ENCODE results near the gene PPP1R16B.
A peak's percentile ranks its signal among the peaks of the same experiment; 100 is the strongest.

Gene PPP1R16B

DNA sequence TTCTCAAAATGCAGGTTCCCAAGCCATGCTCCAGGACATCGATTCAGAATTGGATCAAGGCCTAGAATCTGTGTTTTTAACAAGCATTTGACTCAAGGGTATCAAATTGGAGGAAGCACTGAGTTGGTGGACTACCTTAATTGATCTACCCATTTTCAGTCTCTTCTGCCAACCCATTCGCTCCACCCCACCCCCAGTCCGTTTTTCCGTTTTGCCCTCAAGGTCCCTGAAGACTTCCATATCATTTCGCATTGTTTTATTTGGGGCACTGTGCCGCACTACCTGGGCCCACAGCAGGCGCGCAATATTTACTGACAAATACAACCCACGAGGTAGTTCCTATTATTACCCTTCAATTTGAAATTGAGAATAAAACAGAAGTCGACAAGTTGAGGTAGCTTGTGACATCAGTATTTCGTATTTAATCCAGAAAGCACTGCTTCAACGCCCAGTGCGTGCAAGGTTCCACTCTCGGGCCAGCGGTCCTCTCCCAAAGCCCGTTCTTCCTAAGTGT lies 156.1 kb downstream of the PPP1R16B start:
- FAIRE-seq = no peak
- TF ChIP-seq TAF1 (IDR thresholded peaks at IDR 0.05; ENCODE audit: low read depth, low read length) = no peak
- no peak for TF ChIP-seq POU2F2 (IDR thresholded peaks at IDR 0.05; ENCODE audit: low read depth, low read length)
- no peak for TF ChIP-seq POLR2AphosphoS5 (IDR thresholded peaks at IDR 0.05; ENCODE audit: low read depth, low read length)
- TF ChIP-seq POLR2A (IDR thresholded peaks at IDR 0.05; ENCODE audit: low read depth, low read length) = no peak
- no peak for TF ChIP-seq PAX5 (IDR thresholded peaks at IDR 0.05; ENCODE audit: insufficient read depth, low read length, severe bottlenecking)
- no peak for DNase-seq (ENCODE audit: insufficient read length, low spot score)

GRCh38 chr20:38962044-38962927 lies 156.8 kb downstream of the PPP1R16B start, which contains the start of gene DHX35:
TSS of gene DHX35 (plus strand) at chr20:38962344. CDS start at chr20:38962368, 24 bp downstream.
- DNase-seq (ENCODE audit: insufficient read length, low spot score) (peak; percentile 97), FAIRE-seq (peak; percentile 98)
- TF ChIP-seq POLR2A (IDR thresholded peaks at IDR 0.05; ENCODE audit: low read depth, low read length) = peak; percentile 76
- peak; percentile 74; the same call in 1 of the 2 replicates for TF ChIP-seq TAF1 (IDR thresholded peaks at IDR 0.05; ENCODE audit: low read depth, low read length)
- no peak for TF ChIP-seq SPI1 (IDR thresholded peaks at IDR 0.05; ENCODE audit: low read depth, low read length)
- TF ChIP-seq PAX5 (IDR thresholded peaks at IDR 0.05; ENCODE audit: insufficient read depth, low read length, severe bottlenecking) = no peak
- peak; percentile 70; the same call in 1 of the 2 replicates for TF ChIP-seq POLR2AphosphoS5 (IDR thresholded peaks at IDR 0.05; ENCODE audit: low read depth, low read length)

GRCh38 chr20:38962928-38963401 lies 157.5 kb downstream of the PPP1R16B start:
- FAIRE-seq = no peak
- no peak for DNase-seq (ENCODE audit: insufficient read length, low spot score)
- TF ChIP-seq SPI1 (IDR thresholded peaks at IDR 0.05; ENCODE audit: low read depth, low read length) (peak; percentile 70), POLR2AphosphoS5 (IDR thresholded peaks at IDR 0.05; ENCODE audit: low read depth, low read length) (no peak)

- no peak for DNase-seq (ENCODE audit: insufficient read length, low spot score)
- FAIRE-seq = no peak
- TF ChIP-seq PAX5 (IDR thresholded peaks at IDR 0.05; ENCODE audit: insufficient read depth, low read length, severe bottlenecking) = no peak
- TF ChIP-seq POLR2A (IDR thresholded peaks at IDR 0.05; ENCODE audit: low read depth, low read length) = no peak
Measured at GRCh38 chr20:38963745-38964144, 158.2 kb downstream of the PPP1R16B start.

DNA sequence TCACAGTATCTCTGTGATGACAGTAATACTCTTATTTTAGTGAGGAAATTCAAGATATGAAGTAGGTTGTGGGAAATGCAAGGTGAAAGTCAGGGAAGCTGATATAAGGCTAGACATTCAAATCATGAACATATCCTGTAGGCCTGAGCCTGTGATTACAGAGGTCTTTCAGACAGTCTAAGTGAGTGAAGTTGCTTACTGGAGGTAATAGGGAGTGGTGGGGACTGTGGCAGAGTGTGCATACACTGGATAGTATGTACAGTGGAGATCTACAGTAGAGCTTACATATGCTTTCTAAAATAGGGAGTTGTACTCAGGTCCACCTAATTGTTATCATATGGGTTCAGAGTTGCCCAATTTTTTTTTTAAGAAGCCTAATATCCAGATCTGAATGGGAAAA lies 159.8 kb downstream of the PPP1R16B start:
- TF ChIP-seq PAX5 (IDR thresholded peaks at IDR 0.05; ENCODE audit: insufficient read depth, low read length, severe bottlenecking) (no peak), POLR2A (IDR thresholded peaks at IDR 0.05; ENCODE audit: low read depth, low read length) (no peak), POU2F2 (IDR thresholded peaks at IDR 0.05; ENCODE audit: low read depth, low read length) (no peak), POLR2AphosphoS5 (IDR thresholded peaks at IDR 0.05; ENCODE audit: low read depth, low read length) (no peak), SPI1 (IDR thresholded peaks at IDR 0.05; ENCODE audit: low read depth, low read length) (no peak), TAF1 (IDR thresholded peaks at IDR 0.05; ENCODE audit: low read depth, low read length) (no peak)
- DNase-seq (ENCODE audit: insufficient read length, low spot score) (no peak), FAIRE-seq (no peak)

- FAIRE-seq (no peak), DNase-seq (ENCODE audit: insufficient read length, low spot score) (no peak)
- TF ChIP-seq POLR2A (IDR thresholded peaks at IDR 0.05; ENCODE audit: low read depth, low read length) = no peak
- TF ChIP-seq POLR2AphosphoS5 (IDR thresholded peaks at IDR 0.05; ENCODE audit: low read depth, low read length) = no peak
- TF ChIP-seq TAF1 (IDR thresholded peaks at IDR 0.05; ENCODE audit: low read depth, low read length) = no peak
- no peak for TF ChIP-seq PAX5 (IDR thresholded peaks at IDR 0.05; ENCODE audit: insufficient read depth, low read length, severe bottlenecking)
- TF ChIP-seq SPI1 (IDR thresholded peaks at IDR 0.05; ENCODE audit: low read depth, low read length) = no peak
- no peak for TF ChIP-seq POU2F2 (IDR thresholded peaks at IDR 0.05; ENCODE audit: low read depth, low read length)
Measured at GRCh38 chr20:38968090-38968489, 162.6 kb downstream of the PPP1R16B start.

GRCh38 chr20:38969708-38970107 lies 164.2 kb downstream of the PPP1R16B start:
- FAIRE-seq (no peak), DNase-seq (ENCODE audit: insufficient read length, low spot score) (no peak)
- TF ChIP-seq POLR2A (IDR thresholded peaks at IDR 0.05; ENCODE audit: low read depth, low read length) = no peak
- TF ChIP-seq POLR2AphosphoS5 (IDR thresholded peaks at IDR 0.05; ENCODE audit: low read depth, low read length) = no peak
- TF ChIP-seq PAX5 (IDR thresholded peaks at IDR 0.05; ENCODE audit: insufficient read depth, low read length, severe bottlenecking) = no peak
- no peak for TF ChIP-seq POU2F2 (IDR thresholded peaks at IDR 0.05; ENCODE audit: low read depth, low read length)
- TF ChIP-seq SPI1 (IDR thresholded peaks at IDR 0.05; ENCODE audit: low read depth, low read length) = no peak
- no peak for TF ChIP-seq TAF1 (IDR thresholded peaks at IDR 0.05; ENCODE audit: low read depth, low read length)

- DNase-seq (ENCODE audit: insufficient read length, low spot score) (no peak), FAIRE-seq (no peak)
- no peak for TF ChIP-seq POLR2AphosphoS5 (IDR thresholded peaks at IDR 0.05; ENCODE audit: low read depth, low read length)
- TF ChIP-seq TAF1 (IDR thresholded peaks at IDR 0.05; ENCODE audit: low read depth, low read length) = no peak
- TF ChIP-seq PAX5 (IDR thresholded peaks at IDR 0.05; ENCODE audit: insufficient read depth, low read length, severe bottlenecking) = no peak
- no peak for TF ChIP-seq SPI1 (IDR thresholded peaks at IDR 0.05; ENCODE audit: low read depth, low read length)
- no peak for TF ChIP-seq POLR2A (IDR thresholded peaks at IDR 0.05; ENCODE audit: low read depth, low read length)
- no peak for TF ChIP-seq POU2F2 (IDR thresholded peaks at IDR 0.05; ENCODE audit: low read depth, low read length)
Measured at GRCh38 chr20:38970302-38970701, 164.8 kb downstream of the PPP1R16B start.

Data from GM12891 (cell line).